Caco-2 (cell line): Measurements from ENCODE around the gene NDUFS2. TPM values are rescaled to one million over a fixed set of nuclear protein-coding genes. Genes with fewer than 3 reads are reported as not detected.

Experiments used
- BruUV-seq: library from RNA; stranded (reverse); fragments of 400-500 nt; replicated peaks from 2 replicates; lab custom pipeline; 2021; lab: Mats Ljungman, UMichigan
- CTCF ChIA-PET: fragments of 300-600 bp; sonication (Branson Sonifier 250); formaldehyde crosslinking; loops from one replicate; lab custom pipeline; 2022; ENCODE audit warnings: antibody characterized with exemption; lab: Charles Lee
- POLR2A ChIA-PET: fragments of 300-600 bp; sonication (Branson Sonifier 250); formaldehyde crosslinking; loops from one replicate; lab custom pipeline; 2022; ENCODE audit warnings: antibody characterized with exemption; lab: Charles Lee
- DNase-seq, 2 experiments: peaks; one replicate each; pipeline versions ENCODE4 v3.0.0 to v3.0.0-alpha.2; 2020 to 2022
- H3K27me3 ChIP-seq: replicated peaks from 2 replicates; pipeline ENCODE4 v1.6.0; 2011; ENCODE audit warnings: low read length; ENCODE audit not compliant: control insufficient read depth, insufficient read depth
- H3K36me3 ChIP-seq: 2 replicates; pipeline ENCODE4 v1.5.1; 2011; ENCODE audit warnings: low read length; ENCODE audit not compliant: control insufficient read depth, insufficient read depth
- H3K4me1 ChIP-seq: fragments of 250-450 bp; sonication (Bioruptor Pico); 2 replicates; pipeline ENCODE4 v1.5.1; 2020; ENCODE audit warnings: mild to moderate bottlenecking
- H3K4me3 ChIP-seq: 2 replicates; pipeline ENCODE4 v1.5.1; 2011; ENCODE audit warnings: low read depth, mild to moderate bottlenecking, control low read depth, low read length
- H3K9me3 ChIP-seq: fragments of 250-450 bp; sonication (Bioruptor Pico); 2 replicates; pipeline ENCODE4 v1.5.1; 2020; ENCODE audit warnings: mild to moderate bottlenecking, moderate library complexity
- H3K27ac Mint-ChIP-seq: one replicate; pipeline ENCODE4 v1.8.0; 2022; ENCODE audit warnings: mixed read lengths; ENCODE audit not compliant: unreplicated experiment
- H3K27me3 Mint-ChIP-seq: one replicate; pipeline ENCODE4 v1.8.0; 2022; ENCODE audit warnings: mixed read lengths; ENCODE audit not compliant: insufficient read depth, unreplicated experiment
- H3K36me3 Mint-ChIP-seq: one replicate; pipeline ENCODE4 v1.8.0; 2022; ENCODE audit warnings: mild to moderate bottlenecking, mixed read lengths; ENCODE audit not compliant: insufficient read depth, unreplicated experiment
- H3K4me1 Mint-ChIP-seq: one replicate; pipeline ENCODE4 v1.8.0; 2022; ENCODE audit warnings: low read depth, mixed read lengths; ENCODE audit not compliant: unreplicated experiment
- H3K4me3 Mint-ChIP-seq: one replicate; pipeline ENCODE4 v1.8.0; 2022; ENCODE audit warnings: mild to moderate bottlenecking, moderate library complexity, mixed read lengths; ENCODE audit not compliant: unreplicated experiment
- H3K9me3 Mint-ChIP-seq: one replicate; pipeline ENCODE4 v1.8.0; 2022; ENCODE audit warnings: mixed read lengths; ENCODE audit not compliant: unreplicated experiment
- CTCF ChIP-seq, 2 experiments: fragments of 200-600 bp in 1 of 2; IDR thresholded peaks; 1 replicate in 1 of 2; 2 replicates in 1 of 2; pipeline versions ENCODE4 v1.5.1 to v1.8.0; 2011 to 2022; ENCODE audit warnings: antibody characterized with exemption in 1 of 2, control low read depth in 1 of 2, inconsistent platforms in 1 of 2, low read depth in 1 of 2, low read length in 1 of 2, mild to moderate bottlenecking in 1 of 2, moderate library complexity in 1 of 2; ENCODE audit not compliant: insufficient read depth in 1 of 2, severe bottlenecking in 1 of 2, unreplicated experiment in 1 of 2
- intact Hi-C: fragments of 100-400 bp; cut with micrococcal nuclease; formaldehyde crosslinking; loops from one replicate; pipeline ENCODE4 v1.10.0; 2022; ENCODE audit not compliant: unreplicated experiment
- total RNA-seq: library from RNA; stranded (reverse); gene quantifications from 2 replicates; pipeline ENCODE4 v1.2.3, GENCODE V29; 2022

Gene NDUFS2
- total RNA-seq, 1 experiment from 2014 or later, result 115 TPM

- Histone ChIP-seq H3K4me1 (peaks cover 10% of the 10 kb centered on the region; the same call in 1 of the 2 replicates), H3K9me3 (no peaks in the 10 kb centered on the region), H3K4me3 (peak within 1 kb of the TSS; percentile 83), H3K36me3 (peaks cover 3% of the 10 kb centered on the region), H3K27me3 (no peaks in the 10 kb centered on the region)
- peak; percentile 91 to 94 for DNase-seq
- peak within 1 kb of the TSS; percentile 81 for H3K27ac Mint-ChIP-seq
- TSS peak; percentile 2 for BruUV-seq
- no peaks in the 10 kb centered on the region for H3K27me3 Mint-ChIP-seq
- peak in 1 of 2 experiments; percentile 27 for TF ChIP-seq CTCF (IDR thresholded peaks at IDR 0.05; ENCODE audit: insufficient read depth in 1 of 2, low read depth in 1 of 2, low read length in 1 of 2, severe bottlenecking in 1 of 2, unreplicated experiment in 1 of 2)
- H3K4me3 Mint-ChIP-seq, result peak within 1 kb of the TSS; percentile 82
- peaks cover 12% of the 10 kb centered on the region for H3K4me1 Mint-ChIP-seq
- ChIA-PET POLR2A (interaction anchor here (0.6 kb wide), 1 partner anchor 18 kb away, joined by 14 read pairs; no protein-coding TSS in a partner anchor), CTCF (no interaction called here)
- H3K36me3 Mint-ChIP-seq, result peaks cover 46% of the 10 kb centered on the region
- intact Hi-C loops, result no loop called here
- H3K9me3 Mint-ChIP-seq, result no peaks in the 10 kb centered on the region
These were observed 42.9 kb upstream of the NDUFS2 start, which contains the start of gene USP21 for GRCh38 chr1:161159087-161159912. Gene USP21, plus strand, starts transcription at chr1:161159500. Its CDS starts 1,141 bp downstream, at chr1:161160641.

GRCh38 chr1:161159913-161160243 lies 42.3 kb upstream of the NDUFS2 start:
- BruUV-seq, result no TSS peak
- peaks cover 9% of the 10 kb centered on the region for H3K4me1 Mint-ChIP-seq
- no peaks in the 10 kb centered on the region for H3K27me3 Mint-ChIP-seq
- no peaks in the 10 kb centered on the region for H3K27me3 ChIP-seq
- peaks cover 3% of the 10 kb centered on the region for H3K36me3 ChIP-seq
- no peaks in the 10 kb centered on the region for H3K9me3 Mint-ChIP-seq
- H3K4me3 ChIP-seq, result peak overlapping the region; percentile 83
- H3K36me3 Mint-ChIP-seq, result peaks cover 43% of the 10 kb centered on the region
- H3K9me3 ChIP-seq, result no peaks in the 10 kb centered on the region
- intact Hi-C loops, result no loop called here
- TF ChIP-seq CTCF (IDR thresholded peaks at IDR 0.05; ENCODE audit: insufficient read depth in 1 of 2, low read depth in 1 of 2, low read length in 1 of 2, severe bottlenecking in 1 of 2, unreplicated experiment in 1 of 2), result no peak
- ChIA-PET CTCF (no interaction called here), POLR2A (interaction anchor here (0.6 kb wide), 1 partner anchor 17 kb away, joined by 14 read pairs; no protein-coding TSS in a partner anchor)
- peaks cover 10% of the 10 kb centered on the region; the same call in 1 of the 2 replicates for H3K4me1 ChIP-seq
- H3K4me3 Mint-ChIP-seq, result peak overlapping the region; percentile 82
- no peak for DNase-seq
- H3K27ac Mint-ChIP-seq, result peak overlapping the region; percentile 81

GRCh38 chr1:161160671-161161145 lies 41.5 kb upstream of the NDUFS2 start:
- Mint-ChIP-seq H3K4me3 (peak overlapping the region; percentile 82), H3K27ac (peak overlapping the region; percentile 15), H3K27me3 (no peaks in the 10 kb centered on the region), H3K9me3 (no peaks in the 10 kb centered on the region), H3K4me1 (peaks cover 1% of the 10 kb centered on the region), H3K36me3 (peaks cover 37% of the 10 kb centered on the region)
- DNase-seq, result no peak
- POLR2A ChIA-PET, result interaction anchor here (0.6 kb wide), 1 partner anchor 185 kb away, joined by 4 read pairs; no protein-coding TSS in a partner anchor
- peaks cover 3% of the 10 kb centered on the region for H3K36me3 ChIP-seq
- H3K9me3 ChIP-seq, result no peaks in the 10 kb centered on the region
- H3K4me3 ChIP-seq, result no peak overlapping the region
- intact Hi-C loops, result no loop called here
- BruUV-seq, result no TSS peak
- peaks cover 10% of the 10 kb centered on the region; the same call in 1 of the 2 replicates for H3K4me1 ChIP-seq
- no peaks in the 10 kb centered on the region for H3K27me3 ChIP-seq
- no peak for TF ChIP-seq CTCF (IDR thresholded peaks at IDR 0.05; ENCODE audit: insufficient read depth in 1 of 2, low read depth in 1 of 2, low read length in 1 of 2, severe bottlenecking in 1 of 2, unreplicated experiment in 1 of 2)
- CTCF ChIA-PET, result interaction anchor here (0.8 kb wide), 1 partner anchor 15 kb away, joined by 4 read pairs; no protein-coding TSS in a partner anchor
